ENCODE measurements around the gene CTF1.

GRCh38 chr16:30929167-30929566, 32.8 kb downstream of the CTF1 start:
- TF ChIP-seq CTCF (conservative IDR thresholded peaks at IDR 0.05; ENCODE audit: low read length) (no peak), EZH2phosphoT487 (IDR thresholded peaks at IDR 0.05; ENCODE audit: borderline replicate concordance, low read depth, low read length) (no peak)

All from OCI-LY7 (cell line).